ENCODE data around the gene COQ4. TPM values are rescaled to one million over a fixed set of nuclear protein-coding genes. Genes with fewer than 3 reads are reported as not detected.

The COQ4 gene
- total RNA-seq, 1 experiment from 2014 or later = 19.1 TPM

DNA sequence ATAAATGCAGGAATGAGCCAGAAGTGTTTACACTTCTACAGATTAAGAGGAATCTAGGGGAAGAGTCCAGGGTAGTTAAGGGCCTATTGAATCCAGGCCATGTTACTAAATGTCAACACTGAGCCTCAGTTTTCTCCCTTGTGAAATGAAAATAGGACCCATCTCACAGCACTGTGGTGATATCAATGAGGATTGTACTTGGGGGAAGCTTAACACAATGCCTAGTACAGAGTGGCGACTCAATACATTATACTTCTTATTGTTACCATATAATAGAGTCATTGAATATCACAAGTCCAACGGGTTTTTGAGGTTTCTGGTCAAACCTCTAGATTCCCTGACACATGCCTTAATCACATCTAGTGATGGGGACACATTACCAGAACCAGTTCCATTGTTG, 5.0 kb upstream of the COQ4 start:
- BruUV-seq (replicated peaks) = no TSS peak
- ATAC-seq = no peak
- Histone ChIP-seq H3K9me3 (ENCODE audit: control insufficient read depth, insufficient read depth, low read depth, low read length) (no peaks in the 10 kb centered on the region), H3K4me3 (ENCODE audit: low read depth in 2 of 2, low read length in 2 of 2) (no peak overlapping the region), H3K27ac (ENCODE audit: low read length) (no peak overlapping the region), H3K36me3 (ENCODE audit: control insufficient read depth, insufficient read depth, low read length) (peaks cover 4% of the 10 kb centered on the region; the same call in 1 of the 2 replicates), H3K27me3 (ENCODE audit: control insufficient read depth, insufficient read depth, low read length) (no peaks in the 10 kb centered on the region), H3K4me1 (ENCODE audit: control insufficient read depth, insufficient read depth, low read length) (peaks cover 5% of the 10 kb centered on the region)
- ChIA-PET CTCF (no interaction called here), POLR2A (interaction anchor here (0.5 kb wide), 1 partner anchor 54 kb away, joined by 9 read pairs; the partner anchor contains the start of gene URM1)
- DNase-seq (ENCODE audit: low read depth, low spot score) = no peak
- TF ChIP-seq TCF7L2 (IDR thresholded peaks at IDR 0.05; ENCODE audit: low read depth, low read length) (no peak), SIN3A (IDR thresholded peaks at IDR 0.05; ENCODE audit: borderline replicate concordance, insufficient read depth, low read depth, low read length) (no peak), POLR2AphosphoS5 (IDR thresholded peaks at IDR 0.05; ENCODE audit: low read depth, low read length) (no peak)
- TF ChIP-seq, protein P1, sequence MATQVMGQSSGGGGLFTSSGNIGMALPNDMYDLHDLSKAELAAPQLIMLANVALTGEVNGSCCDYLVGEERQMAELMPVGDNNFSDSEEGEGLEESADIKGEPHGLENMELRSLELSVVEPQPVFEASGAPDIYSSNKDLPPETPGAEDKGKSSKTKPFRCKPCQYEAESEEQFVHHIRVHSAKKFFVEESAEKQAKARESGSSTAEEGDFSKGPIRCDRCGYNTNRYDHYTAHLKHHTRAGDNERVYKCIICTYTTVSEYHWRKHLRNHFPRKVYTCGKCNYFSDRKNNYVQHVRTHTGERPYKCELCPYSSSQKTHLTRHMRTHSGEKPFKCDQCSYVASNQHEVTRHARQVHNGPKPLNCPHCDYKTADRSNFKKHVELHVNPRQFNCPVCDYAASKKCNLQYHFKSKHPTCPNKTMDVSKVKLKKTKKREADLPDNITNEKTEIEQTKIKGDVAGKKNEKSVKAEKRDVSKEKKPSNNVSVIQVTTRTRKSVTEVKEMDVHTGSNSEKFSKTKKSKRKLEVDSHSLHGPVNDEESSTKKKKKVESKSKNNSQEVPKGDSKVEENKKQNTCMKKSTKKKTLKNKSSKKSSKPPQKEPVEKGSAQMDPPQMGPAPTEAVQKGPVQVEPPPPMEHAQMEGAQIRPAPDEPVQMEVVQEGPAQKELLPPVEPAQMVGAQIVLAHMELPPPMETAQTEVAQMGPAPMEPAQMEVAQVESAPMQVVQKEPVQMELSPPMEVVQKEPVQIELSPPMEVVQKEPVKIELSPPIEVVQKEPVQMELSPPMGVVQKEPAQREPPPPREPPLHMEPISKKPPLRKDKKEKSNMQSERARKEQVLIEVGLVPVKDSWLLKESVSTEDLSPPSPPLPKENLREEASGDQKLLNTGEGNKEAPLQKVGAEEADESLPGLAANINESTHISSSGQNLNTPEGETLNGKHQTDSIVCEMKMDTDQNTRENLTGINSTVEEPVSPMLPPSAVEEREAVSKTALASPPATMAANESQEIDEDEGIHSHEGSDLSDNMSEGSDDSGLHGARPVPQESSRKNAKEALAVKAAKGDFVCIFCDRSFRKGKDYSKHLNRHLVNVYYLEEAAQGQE (IDR thresholded peaks at IDR 0.05; ENCODE audit: insufficient read depth in 1 of 2, low read depth in 2 of 2, low read length in 1 of 2) = no peak
- TF ChIP-seq, protein P2, sequence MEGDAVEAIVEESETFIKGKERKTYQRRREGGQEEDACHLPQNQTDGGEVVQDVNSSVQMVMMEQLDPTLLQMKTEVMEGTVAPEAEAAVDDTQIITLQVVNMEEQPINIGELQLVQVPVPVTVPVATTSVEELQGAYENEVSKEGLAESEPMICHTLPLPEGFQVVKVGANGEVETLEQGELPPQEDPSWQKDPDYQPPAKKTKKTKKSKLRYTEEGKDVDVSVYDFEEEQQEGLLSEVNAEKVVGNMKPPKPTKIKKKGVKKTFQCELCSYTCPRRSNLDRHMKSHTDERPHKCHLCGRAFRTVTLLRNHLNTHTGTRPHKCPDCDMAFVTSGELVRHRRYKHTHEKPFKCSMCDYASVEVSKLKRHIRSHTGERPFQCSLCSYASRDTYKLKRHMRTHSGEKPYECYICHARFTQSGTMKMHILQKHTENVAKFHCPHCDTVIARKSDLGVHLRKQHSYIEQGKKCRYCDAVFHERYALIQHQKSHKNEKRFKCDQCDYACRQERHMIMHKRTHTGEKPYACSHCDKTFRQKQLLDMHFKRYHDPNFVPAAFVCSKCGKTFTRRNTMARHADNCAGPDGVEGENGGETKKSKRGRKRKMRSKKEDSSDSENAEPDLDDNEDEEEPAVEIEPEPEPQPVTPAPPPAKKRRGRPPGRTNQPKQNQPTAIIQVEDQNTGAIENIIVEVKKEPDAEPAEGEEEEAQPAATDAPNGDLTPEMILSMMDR (IDR thresholded peaks at IDR 0.05) = no peak
- in situ Hi-C loops (cut with HindIII; ENCODE audit: low pct_unique_long_range_greater_than_20kb, low sequenced_read_pairs) (no loop called here), intact Hi-C loops (cut with micrococcal nuclease; ENCODE audit: unreplicated experiment) (no loop called here)

DNA sequence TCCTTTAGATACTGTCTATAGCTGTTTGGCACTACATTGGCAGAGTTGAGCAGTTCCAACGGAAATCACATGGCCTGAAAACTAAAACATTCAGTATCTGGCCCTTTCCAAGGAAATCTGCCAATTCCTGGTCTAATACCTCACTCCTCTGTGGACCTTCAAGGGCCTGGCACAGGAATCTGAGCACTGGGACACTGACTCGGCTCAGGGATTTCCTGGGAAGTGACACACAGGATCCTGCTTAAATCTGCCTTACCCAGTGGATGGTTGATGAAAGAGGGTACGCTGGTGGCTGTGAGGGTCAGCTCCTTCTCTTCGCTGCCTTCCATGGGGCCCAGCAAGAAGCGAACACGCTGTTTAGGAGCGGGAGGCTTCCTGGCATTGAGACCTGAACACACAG, 1.3 kb upstream of the COQ4 start:
- H3K4me3 ChIP-seq (ENCODE audit: low read depth in 2 of 2, low read length in 2 of 2) = peak overlapping the region; percentile 98
- no TSS peak for BruUV-seq (replicated peaks)
- peaks cover 8% of the 10 kb centered on the region; the same call in 1 of the 2 replicates for H3K36me3 ChIP-seq (ENCODE audit: control insufficient read depth, insufficient read depth, low read length)
- POLR2A ChIA-PET = no interaction called here
- no peaks in the 10 kb centered on the region for H3K9me3 ChIP-seq (ENCODE audit: control insufficient read depth, insufficient read depth, low read depth, low read length)
- in situ Hi-C loops (cut with HindIII; ENCODE audit: low pct_unique_long_range_greater_than_20kb, low sequenced_read_pairs) (no loop called here), intact Hi-C loops (cut with micrococcal nuclease; ENCODE audit: unreplicated experiment) (no loop called here)
- ATAC-seq (no peak), DNase-seq (ENCODE audit: low read depth, low spot score) (no peak)
- TF ChIP-seq, protein P2 (IDR thresholded peaks at IDR 0.05) = no peak
- TF ChIP-seq SIN3A (IDR thresholded peaks at IDR 0.05; ENCODE audit: borderline replicate concordance, insufficient read depth, low read depth, low read length) (no peak), POLR2AphosphoS5 (IDR thresholded peaks at IDR 0.05; ENCODE audit: low read depth, low read length) (no peak), TCF7L2 (IDR thresholded peaks at IDR 0.05; ENCODE audit: low read depth, low read length) (no peak)
- TF ChIP-seq, protein P1 (IDR thresholded peaks at IDR 0.05; ENCODE audit: insufficient read depth in 1 of 2, low read depth in 2 of 2, low read length in 1 of 2) = no peak
- H3K27me3 ChIP-seq (ENCODE audit: control insufficient read depth, insufficient read depth, low read length) = no peaks in the 10 kb centered on the region
- CTCF ChIA-PET = no interaction called here
- H3K27ac ChIP-seq (ENCODE audit: low read length) = peak overlapping the region; percentile 93
- peaks cover 5% of the 10 kb centered on the region for H3K4me1 ChIP-seq (ENCODE audit: control insufficient read depth, insufficient read depth, low read length)

All from Panc1 (cell line).